ENCODE measurements around the gene PCP2. TPM values are rescaled to one million over a fixed set of nuclear protein-coding genes. Genes with fewer than 3 reads are reported as not detected.
"Not testable (repeated sequence)": the region's sequence is repeated elsewhere in the genome, so short reads cannot be mapped to it uniquely, and the experiment has no call there.

PCP2 gene
- total and polyA plus RNA-seq, 2 of the 13 experiments (the other 11 are each of a cell fraction or from before 2014, with no cell fraction given), result 0.62 TPM; not detected in 1

DNA sequence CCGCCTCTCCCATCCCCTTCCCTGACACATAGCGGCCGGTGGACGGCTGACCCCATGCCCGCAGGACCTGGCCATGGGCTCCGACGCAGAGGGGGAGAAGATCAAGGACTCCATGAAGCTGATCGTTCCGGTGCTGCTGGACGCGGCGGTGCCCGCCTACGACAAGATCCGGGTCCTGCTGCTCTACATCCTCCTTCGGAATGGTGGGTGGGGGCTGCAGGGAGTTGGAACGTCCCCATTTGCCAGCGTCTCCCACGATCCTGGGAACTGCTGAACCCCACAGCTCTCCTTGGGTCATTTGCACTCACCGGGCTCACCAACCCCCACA is 11.0 kb upstream of the PCP2 start:
- no peaks in the 10 kb centered on the region; a peak in 1 of 5 replicates for H3K36me3 ChIP-seq (replicated peaks in 1 of 2; ENCODE audit: control insufficient read depth in 1 of 2, insufficient read depth in 2 of 2, low read length in 2 of 2)
- CTCF ChIA-PET (ENCODE audit: low intra/inter-chr PET ratio, low total read pairs), result no interaction called here

DNA sequence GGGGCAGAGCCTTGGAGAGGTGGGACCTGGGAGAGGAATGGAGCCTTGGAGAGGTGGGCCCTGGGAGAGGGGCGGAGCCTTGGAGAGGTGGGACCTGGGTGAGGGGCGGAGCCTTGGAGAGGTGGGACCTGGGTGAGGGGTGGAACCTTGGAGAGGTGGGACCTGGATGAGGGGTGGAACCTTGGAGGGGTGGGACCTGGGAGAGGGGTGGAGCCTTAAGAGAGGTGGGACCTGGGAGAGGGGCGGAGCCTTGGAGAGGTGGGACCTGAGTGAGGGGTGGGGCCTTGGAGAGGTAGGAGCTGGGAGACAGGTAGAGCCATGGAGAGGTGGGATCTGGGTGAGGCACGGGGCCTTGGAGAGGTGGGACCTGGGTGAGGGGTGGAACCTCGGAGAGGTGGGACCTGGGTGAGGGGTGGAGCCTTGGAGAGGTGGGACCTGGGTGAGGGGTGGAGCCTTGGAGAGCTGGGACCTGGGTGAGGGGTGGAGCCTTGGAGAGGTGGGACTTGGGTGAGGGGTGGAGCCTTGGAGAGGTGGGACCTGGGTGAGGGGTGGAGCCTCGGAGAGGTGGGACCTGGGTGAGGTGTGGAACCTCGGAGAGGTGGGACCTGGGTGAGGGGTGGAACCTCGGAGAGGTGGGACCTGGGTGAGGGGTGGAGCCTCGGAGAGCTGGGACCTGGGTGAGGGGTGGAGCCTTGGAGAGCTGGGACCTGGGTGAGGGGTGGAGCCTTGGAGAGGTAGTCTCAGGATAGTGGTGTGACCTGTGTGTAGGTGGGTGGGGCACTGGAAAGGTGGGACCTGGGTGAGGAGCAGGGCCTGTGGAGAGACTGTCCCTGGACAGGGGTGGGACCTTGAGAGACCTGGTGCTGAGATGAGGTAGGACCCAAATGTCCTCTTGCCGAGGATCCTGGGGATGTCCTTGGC is 10.4 kb upstream of the PCP2 start:
- H3K4me1 ChIP-seq (ENCODE audit: insufficient read depth, low read length); intact Hi-C loops (cut with micrococcal nuclease; ENCODE audit: unreplicated experiment); H3K4me2 ChIP-seq (ENCODE audit: low read depth, low read length); H3K4me3 ChIP-seq (replicated peaks in 1 of 3; ENCODE audit: insufficient read depth in 1 of 3, low read depth in 2 of 3, low read length in 3 of 3); FAIRE-seq; ATAC-seq; H3K79me2 ChIP-seq (ENCODE audit: insufficient read depth, low read length); H3K36me3 ChIP-seq (replicated peaks in 1 of 2; ENCODE audit: control insufficient read depth in 1 of 2, insufficient read depth in 2 of 2, low read length in 2 of 2); BruUV-seq (replicated peaks); H3K27me3 ChIP-seq (ENCODE audit: control insufficient read depth in 1 of 2, insufficient read depth in 2 of 2, low read length in 2 of 2); CTCF ChIA-PET (ENCODE audit: low intra/inter-chr PET ratio, low total read pairs); H3K9me3 ChIP-seq (ENCODE audit: low read length); DNase-seq (ENCODE audit: low spot score); H2AFZ ChIP-seq (ENCODE audit: low read length); H3K27ac ChIP-seq (ENCODE audit: extremely low read length, insufficient read depth, low read length); in situ Hi-C loops (cut with HindIII; ENCODE audit: extremely low pct_ligation_motif_present, low pct_unique_long_range_greater_than_20kb); H4K20me1 ChIP-seq (ENCODE audit: insufficient read depth, low read length); H3K9ac ChIP-seq (ENCODE audit: insufficient read depth, low read depth, low read length): not testable (repeated sequence)
- TF ChIP-seq HNRNPH1 (optimal IDR thresholded peaks at IDR 0.05; ENCODE audit: low read depth, low read length), result peak; percentile 6
- POLR2A ChIA-PET, result interaction anchor here (1.0 kb wide), 1 partner anchor 48 kb away, joined by 3 read pairs; the partner anchor contains the start of gene CAMSAP3
- WGBS (ENCODE audit: low lambda C conversion rate), result 95% methylated on average over 9 of the region's 10 CpGs

More for the DNA sequence above, 11.0 kb upstream of the PCP2 start:
- FAIRE-seq, result no peak
- in situ Hi-C loops (cut with HindIII; ENCODE audit: extremely low pct_ligation_motif_present, low pct_unique_long_range_greater_than_20kb) (no loop called here), intact Hi-C loops (cut with micrococcal nuclease; ENCODE audit: unreplicated experiment) (no loop called here)
- 93% methylated on average over 6 of the region's 20 CpGs for WGBS (ENCODE audit: low lambda C conversion rate)
- Histone ChIP-seq H3K4me2 (ENCODE audit: low read depth, low read length) (no peak overlapping the region), H2AFZ (ENCODE audit: low read length) (no peak overlapping the region), H3K4me1 (ENCODE audit: insufficient read depth, low read length) (no peaks in the 10 kb centered on the region), H3K9me3 (ENCODE audit: low read length) (no peaks in the 10 kb centered on the region), H3K27ac (ENCODE audit: extremely low read length, insufficient read depth, low read length) (no peak overlapping the region), H3K79me2 (ENCODE audit: insufficient read depth, low read length) (no peaks in the 10 kb centered on the region), H3K9ac (ENCODE audit: insufficient read depth, low read depth, low read length) (no peak overlapping the region), H3K4me3 (replicated peaks in 1 of 3; ENCODE audit: insufficient read depth in 1 of 3, low read depth in 2 of 3, low read length in 3 of 3) (no peak overlapping the region), H3K27me3 (ENCODE audit: control insufficient read depth in 1 of 2, insufficient read depth in 2 of 2, low read length in 2 of 2) (no peaks in the 10 kb centered on the region), H4K20me1 (ENCODE audit: insufficient read depth, low read length) (no peaks in the 10 kb centered on the region; the same call in 1 of the 2 replicates)
- DNase-seq (ENCODE audit: low spot score), result no peak
- ATAC-seq, result no peak
- no TSS peak for BruUV-seq (replicated peaks)
- POLR2A ChIA-PET, result no interaction called here
- TF ChIP-seq SP140L (CRISPR knock-in tag; IDR thresholded peaks at IDR 0.05; ENCODE audit: borderline replicate concordance), result no peak
- no peak for TF ChIP-seq NFKBIZ (CRISPR knock-in tag; IDR thresholded peaks at IDR 0.05)
- TF ChIP-seq HES4 (CRISPR knock-in tag; IDR thresholded peaks at IDR 0.05; ENCODE audit: borderline replicate concordance), result no peak
- TF ChIP-seq, protein P1, sequence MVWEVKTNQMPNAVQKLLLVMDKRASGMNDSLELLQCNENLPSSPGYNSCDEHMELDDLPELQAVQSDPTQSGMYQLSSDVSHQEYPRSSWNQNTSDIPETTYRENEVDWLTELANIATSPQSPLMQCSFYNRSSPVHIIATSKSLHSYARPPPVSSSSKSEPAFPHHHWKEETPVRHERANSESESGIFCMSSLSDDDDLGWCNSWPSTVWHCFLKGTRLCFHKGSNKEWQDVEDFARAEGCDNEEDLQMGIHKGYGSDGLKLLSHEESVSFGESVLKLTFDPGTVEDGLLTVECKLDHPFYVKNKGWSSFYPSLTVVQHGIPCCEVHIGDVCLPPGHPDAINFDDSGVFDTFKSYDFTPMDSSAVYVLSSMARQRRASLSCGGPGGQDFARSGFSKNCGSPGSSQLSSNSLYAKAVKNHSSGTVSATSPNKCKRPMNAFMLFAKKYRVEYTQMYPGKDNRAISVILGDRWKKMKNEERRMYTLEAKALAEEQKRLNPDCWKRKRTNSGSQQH (CRISPR knock-in tag; IDR thresholded peaks at IDR 0.05; ENCODE audit: low read depth), result no peak
